ENCODE measurements around the gene SSH2. TPM values are rescaled to one million over a fixed set of nuclear protein-coding genes. Genes with fewer than 3 reads are reported as not detected.

The SSH2 gene
- total and polyA plus RNA-seq, 2 of the 13 experiments (the other 11 are each of a cell fraction or from before 2014, with no cell fraction given): 6.0 to 6.4 TPM

GRCh38 chr17:29973005-29973404 lies 43.0 kb upstream of the SSH2 start:
- in situ Hi-C loops (cut with HindIII; ENCODE audit: extremely low pct_ligation_motif_present, low pct_unique_long_range_greater_than_20kb) (no loop called here), intact Hi-C loops (cut with micrococcal nuclease; ENCODE audit: unreplicated experiment) (no loop called here)
- Histone ChIP-seq H3K79me2 (ENCODE audit: insufficient read depth, low read length) (no peaks in the 10 kb centered on the region), H4K20me1 (ENCODE audit: insufficient read depth, low read length) (no peaks in the 10 kb centered on the region), H3K9ac (ENCODE audit: insufficient read depth, low read depth, low read length) (no peak overlapping the region), H3K4me1 (ENCODE audit: insufficient read depth, low read length) (no peaks in the 10 kb centered on the region), H3K4me3 (replicated peaks in 1 of 3; ENCODE audit: insufficient read depth in 1 of 3, low read depth in 2 of 3, low read length in 3 of 3) (no peak overlapping the region), H3K36me3 (replicated peaks in 1 of 2; ENCODE audit: control insufficient read depth in 1 of 2, insufficient read depth in 2 of 2, low read length in 2 of 2) (no peaks in the 10 kb centered on the region), H3K9me3 (ENCODE audit: low read length) (no peaks in the 10 kb centered on the region), H3K4me2 (ENCODE audit: low read depth, low read length) (no peak overlapping the region), H3K27ac (ENCODE audit: extremely low read length, insufficient read depth, low read length) (no peak overlapping the region), H3K27me3 (ENCODE audit: control insufficient read depth in 1 of 2, insufficient read depth in 2 of 2, low read length in 2 of 2) (no peaks in the 10 kb centered on the region), H2AFZ (ENCODE audit: low read length) (no peak overlapping the region)
- no TSS peak for BruUV-seq (replicated peaks)
- ChIA-PET POLR2A (no interaction called here), CTCF (ENCODE audit: low intra/inter-chr PET ratio, low total read pairs) (no interaction called here)
- TF ChIP-seq SKIL (CRISPR knock-in tag; IDR thresholded peaks at IDR 0.05; ENCODE audit: borderline replicate concordance): no peak
- no peak for ATAC-seq
- FAIRE-seq: no peak
- 60% methylated on average over 2 of the region's 3 CpGs for WGBS (ENCODE audit: low lambda C conversion rate)
- no peak for DNase-seq (ENCODE audit: low spot score)

GRCh38 chr17:29972277-29972676 lies 42.2 kb upstream of the SSH2 start:
- Histone ChIP-seq H3K36me3 (replicated peaks in 1 of 2; ENCODE audit: control insufficient read depth in 1 of 2, insufficient read depth in 2 of 2, low read length in 2 of 2) (no peaks in the 10 kb centered on the region), H3K27me3 (ENCODE audit: control insufficient read depth in 1 of 2, insufficient read depth in 2 of 2, low read length in 2 of 2) (no peaks in the 10 kb centered on the region), H3K4me2 (ENCODE audit: low read depth, low read length) (no peak overlapping the region), H3K4me3 (replicated peaks in 1 of 3; ENCODE audit: insufficient read depth in 1 of 3, low read depth in 2 of 3, low read length in 3 of 3) (no peak overlapping the region), H3K9me3 (ENCODE audit: low read length) (no peaks in the 10 kb centered on the region), H3K27ac (ENCODE audit: extremely low read length, insufficient read depth, low read length) (no peak overlapping the region), H4K20me1 (ENCODE audit: insufficient read depth, low read length) (no peaks in the 10 kb centered on the region), H3K4me1 (ENCODE audit: insufficient read depth, low read length) (no peaks in the 10 kb centered on the region), H2AFZ (ENCODE audit: low read length) (no peak overlapping the region), H3K9ac (ENCODE audit: insufficient read depth, low read depth, low read length) (no peak overlapping the region), H3K79me2 (ENCODE audit: insufficient read depth, low read length) (no peaks in the 10 kb centered on the region)
- in situ Hi-C loops (cut with HindIII; ENCODE audit: extremely low pct_ligation_motif_present, low pct_unique_long_range_greater_than_20kb) (no loop called here), intact Hi-C loops (cut with micrococcal nuclease; ENCODE audit: unreplicated experiment) (no loop called here)
- 81% methylated on average over 15 of the region's 18 CpGs for WGBS (ENCODE audit: low lambda C conversion rate)
- ChIA-PET CTCF (ENCODE audit: low intra/inter-chr PET ratio, low total read pairs) (no interaction called here), POLR2A (no interaction called here)
- BruUV-seq (replicated peaks): no TSS peak
- FAIRE-seq (no peak), ATAC-seq (no peak), DNase-seq (ENCODE audit: low spot score) (no peak)
- TF ChIP-seq JARID2 (CRISPR knock-in tag; IDR thresholded peaks at IDR 0.05; ENCODE audit: insufficient replicate concordance): no peak
- no peak for TF ChIP-seq STAT5B (CRISPR knock-in tag; IDR thresholded peaks at IDR 0.05)
- TF ChIP-seq FOXA1 (IDR thresholded peaks at IDR 0.05): no peak
- TF ChIP-seq FOXA1 (CRISPR knock-in tag; IDR thresholded peaks at IDR 0.05): no peak
- no peak for TF ChIP-seq MLLT10 (CRISPR knock-in tag; IDR thresholded peaks at IDR 0.05)
- TF ChIP-seq CHD4 (IDR thresholded peaks at IDR 0.05; ENCODE audit: borderline replicate concordance, low read length): no peak
- no peak for TF ChIP-seq BORCS8-MEF2B (CRISPR knock-in tag; IDR thresholded peaks at IDR 0.05)
- TF ChIP-seq IKZF5 (CRISPR knock-in tag; IDR thresholded peaks at IDR 0.05): no peak
- no peak for TF ChIP-seq THAP11 (CRISPR knock-in tag; IDR thresholded peaks at IDR 0.05)

All from HepG2 (cell line).